ENCODE results near the gene IRF4.

- TF ChIP-seq CTCF (IDR thresholded peaks at IDR 0.05) (no peak), POLR2AphosphoS5 (IDR thresholded peaks at IDR 0.05; ENCODE audit: insufficient read depth in 1 of 2, low read depth in 1 of 2) (no peak)
Observed at GRCh38 chr6:401994-402640, 10.6 kb downstream of the IRF4 start.
